ENCODE measurements around the gene GLT1D1. TPM values are rescaled to one million over a fixed set of nuclear protein-coding genes. Genes with fewer than 3 reads are reported as not detected.
A peak's percentile ranks its signal among the peaks of the same experiment; 100 is the strongest.
"Not testable (repeated sequence)": the region's sequence is repeated elsewhere in the genome, so short reads cannot be mapped to it uniquely, and the experiment has no call there.

The GLT1D1 gene
- total RNA-seq (not detected), polyA plus RNA-seq (not detected), total RNA-seq (0 to 0.17 (median 0) reads per million in 6 experiments)

DNA sequence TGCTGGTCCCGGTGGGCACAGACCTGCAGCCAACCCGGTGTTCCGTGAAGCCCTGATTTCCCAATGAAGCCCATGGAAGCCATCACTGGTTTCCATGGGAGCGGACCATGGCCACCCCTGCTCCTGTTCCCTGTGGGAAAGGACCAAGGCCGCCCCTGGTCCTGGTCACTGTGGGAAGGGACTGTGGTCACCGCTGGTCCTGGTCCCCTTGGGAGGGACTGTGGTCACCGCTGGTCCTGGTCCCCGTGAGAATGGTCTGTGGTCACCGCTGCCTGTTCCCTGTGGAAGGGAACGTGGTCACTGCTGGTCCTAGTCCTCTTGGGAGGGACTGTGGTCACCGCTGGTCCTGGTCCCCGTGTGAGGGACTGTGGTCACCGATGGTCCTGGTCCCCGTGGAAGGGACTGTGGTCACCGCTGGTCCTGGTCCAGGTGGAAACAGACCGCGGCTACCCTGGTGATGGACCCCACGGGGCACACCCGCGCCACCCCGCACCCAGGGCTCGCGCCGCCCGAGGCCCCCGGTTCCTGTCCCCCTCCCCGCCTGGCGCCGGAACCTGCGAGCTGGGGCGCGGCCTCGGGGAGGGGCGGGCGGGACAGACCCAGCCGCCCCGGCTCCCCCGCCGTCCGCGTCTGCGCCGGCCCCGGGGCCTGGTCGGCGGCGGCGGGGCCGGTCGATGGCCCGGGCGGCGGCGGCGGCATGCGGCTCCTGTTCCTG, at the start of gene GLT1D1:
Gene GLT1D1, plus strand, starts transcription at position 594 of the 715 bp plus-strand sequence. Its CDS starts 104 bp downstream, at position 698.
- H3K4me1 Mint-ChIP-seq: peaks cover 0 to 8% (median 0%) of the 10 kb centered on the region in 4 donors
- ATAC-seq (no peak), DNase-seq (no peak)
- POLR2A ChIA-PET: no interaction called here
- H3K9me3 Mint-ChIP-seq: peaks cover 0 to 2% (median 0%) of the 10 kb centered on the region in 9 donors
- H3K36me3 Mint-ChIP-seq: peaks cover 0 to 6% (median 0%) of the 10 kb centered on the region in 3 donors
- H3K4me3 Mint-ChIP-seq: peak within 1 kb of the TSS in 2 of 10 donors; percentile 27 to 60
- H3K27me3 Mint-ChIP-seq: peaks cover 13 to 31% (median 28%) of the 10 kb centered on the region in 5 donors
- H3K27ac Mint-ChIP-seq: no peak within 1 kb of the TSS

DNA sequence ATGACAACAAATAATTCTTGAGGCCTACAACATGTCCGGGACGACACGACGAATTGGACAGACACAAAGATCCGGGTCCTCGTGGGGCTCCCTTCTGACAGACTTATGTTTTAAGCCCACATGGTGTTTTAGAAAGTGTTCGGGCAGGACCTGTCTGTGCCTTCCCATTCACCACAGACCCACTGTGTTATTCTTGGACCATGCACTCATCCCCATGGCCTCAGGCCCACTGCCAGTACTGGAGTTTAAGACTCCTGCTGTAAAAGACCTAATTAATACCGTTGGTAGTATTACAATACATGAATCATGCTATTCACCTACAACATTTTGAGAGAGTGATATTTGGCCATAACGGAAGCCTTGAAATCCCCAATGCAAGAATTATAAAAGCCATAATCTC, 49.5 kb upstream of the GLT1D1 start:
- Mint-ChIP-seq H3K4me3 (no peak overlapping the region), H3K27me3 (no peaks in the 10 kb centered on the region), H3K36me3 (peaks cover 27 to 88% (median 66%) of the 10 kb centered on the region in 3 donors)

DNA sequence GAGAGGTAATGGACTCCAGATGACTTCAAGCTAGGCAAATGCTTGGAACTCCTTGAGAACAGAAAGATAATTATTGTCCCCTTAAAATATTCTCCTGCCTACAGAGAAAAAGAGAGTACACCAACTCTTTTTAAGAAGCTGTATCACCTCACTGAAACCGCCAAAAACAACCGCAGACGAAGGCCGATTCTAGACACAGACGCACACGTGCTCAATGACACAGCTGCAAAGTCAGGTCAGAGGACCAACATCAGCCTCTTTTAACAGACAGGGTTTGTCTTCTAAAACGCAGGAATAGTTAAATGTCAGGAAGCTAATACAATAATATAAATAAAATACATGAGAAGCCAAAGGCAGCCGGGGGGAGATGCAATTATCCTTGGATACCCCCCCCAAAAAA, 48.5 kb upstream of the GLT1D1 start:
- H3K36me3 Mint-ChIP-seq: peaks cover 27 to 85% (median 65%) of the 10 kb centered on the region in 3 donors
- H3K27ac Mint-ChIP-seq: peak overlapping the region in 1 of 10 donors; percentile 4
- H3K9me3 Mint-ChIP-seq: peaks cover 0 to 3% (median 0%) of the 10 kb centered on the region in 9 donors
- H3K4me1 Mint-ChIP-seq: peaks cover 0 to 21% (median 7%) of the 10 kb centered on the region in 4 donors
- no peak for ATAC-seq
- DNase-seq: no peak
- no peak overlapping the region for H3K4me3 Mint-ChIP-seq
- no peaks in the 10 kb centered on the region for H3K27me3 Mint-ChIP-seq
- POLR2A ChIA-PET: no interaction called here

More for the DNA sequence above, 49.5 kb upstream of the GLT1D1 start:
- H3K4me1 Mint-ChIP-seq: peaks cover 0 to 18% (median 4%) of the 10 kb centered on the region in 4 donors
- no peak for ATAC-seq
- no peak overlapping the region for H3K27ac Mint-ChIP-seq
- POLR2A ChIA-PET: no interaction called here
- DNase-seq: no peak
- H3K9me3 Mint-ChIP-seq: peaks cover 0 to 3% (median 0%) of the 10 kb centered on the region in 9 donors

DNA sequence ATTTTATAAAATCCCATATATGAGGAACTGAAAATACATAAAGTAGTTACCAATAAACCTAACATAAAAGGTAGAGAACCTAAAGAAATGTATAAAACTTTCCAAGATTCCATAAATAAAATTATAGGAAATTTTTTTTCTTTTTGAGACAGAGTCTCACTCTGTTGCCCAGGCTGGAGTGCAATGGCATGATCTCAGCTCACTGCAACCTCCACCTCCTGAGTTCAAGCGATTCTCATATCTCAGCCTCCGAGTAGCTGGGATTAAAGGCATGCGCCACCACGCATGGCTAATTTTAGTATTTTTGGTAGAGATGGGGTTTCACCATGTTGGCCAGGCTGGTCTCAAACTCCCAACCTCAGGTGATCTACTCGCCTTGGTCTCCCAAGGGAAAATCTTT, 47.9 kb upstream of the GLT1D1 start:
- POLR2A ChIA-PET, H3K27ac Mint-ChIP-seq, H3K4me3 Mint-ChIP-seq: not testable (repeated sequence)

DNA sequence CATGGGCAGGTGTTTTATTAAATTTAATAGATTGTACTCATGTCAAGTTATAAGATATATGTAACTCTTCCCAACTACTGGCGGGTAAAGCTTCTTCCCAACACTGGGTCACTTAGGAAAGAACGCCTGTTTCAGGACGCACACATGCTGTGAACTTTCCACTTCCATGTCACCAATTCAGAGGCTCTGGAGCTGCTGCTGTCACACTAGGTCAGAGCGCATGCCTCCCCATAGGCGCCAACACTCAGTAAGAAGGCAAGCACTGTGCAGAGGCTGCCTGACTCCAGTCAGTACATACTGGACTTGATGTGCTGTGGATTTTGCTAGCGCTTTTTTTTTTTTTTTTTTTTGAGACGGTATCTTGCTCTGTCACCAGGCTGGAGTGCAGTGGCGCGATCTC, 46.7 kb upstream of the GLT1D1 start:
- no peak overlapping the region for H3K4me3 Mint-ChIP-seq
- POLR2A ChIA-PET: no interaction called here
- peak overlapping the region in 1 of 10 donors; percentile 61 for H3K27ac Mint-ChIP-seq
- DNase-seq: no peak
- H3K36me3 Mint-ChIP-seq: peaks cover 21 to 73% (median 58%) of the 10 kb centered on the region in 3 donors
- no peak for ATAC-seq
- peaks cover 0 to 3% (median 0%) of the 10 kb centered on the region in 9 donors for H3K9me3 Mint-ChIP-seq
- peaks cover 6 to 38% (median 21%) of the 10 kb centered on the region in 4 donors for H3K4me1 Mint-ChIP-seq
- no peaks in the 10 kb centered on the region for H3K27me3 Mint-ChIP-seq

More for the DNA sequence above, 47.9 kb upstream of the GLT1D1 start:
- not testable (repeated sequence) for DNase-seq, H3K27me3 Mint-ChIP-seq, H3K9me3 Mint-ChIP-seq, ATAC-seq
- H3K36me3 Mint-ChIP-seq: peaks cover 24 to 82% (median 63%) of the 10 kb centered on the region in 3 donors
- H3K4me1 Mint-ChIP-seq: peaks cover 3 to 26% (median 11%) of the 10 kb centered on the region in 4 donors

DNA sequence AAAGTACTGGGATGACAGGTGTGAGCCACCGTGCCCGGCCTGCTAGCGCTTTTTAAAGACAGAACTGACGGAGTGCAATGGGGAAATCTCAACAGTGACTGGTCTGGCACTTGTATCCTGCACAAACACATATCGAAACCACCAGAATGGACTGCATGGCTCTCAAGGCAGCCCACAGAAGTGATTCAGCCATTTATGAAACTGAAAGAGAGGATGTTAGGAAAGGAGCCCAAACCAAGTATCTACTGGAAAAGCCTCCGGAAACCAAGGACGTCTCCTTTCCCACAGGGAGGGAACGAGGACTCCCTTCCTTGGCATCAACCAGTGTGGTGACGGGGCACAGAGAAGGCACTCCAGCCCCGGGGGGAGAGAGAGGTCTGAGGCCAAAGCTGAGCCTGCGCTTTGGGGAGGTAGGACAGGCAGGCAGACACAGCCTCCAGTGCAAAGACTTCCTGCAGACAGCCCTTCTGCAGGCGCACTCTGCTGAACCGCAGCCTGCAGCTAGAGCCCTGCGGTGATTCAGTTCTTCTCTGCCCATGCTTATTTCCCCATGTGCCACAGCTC, 46.0 kb upstream of the GLT1D1 start:
- H3K4me3 Mint-ChIP-seq: no peak overlapping the region
- no peak for ATAC-seq
- no peaks in the 10 kb centered on the region for H3K27me3 Mint-ChIP-seq
- no peak overlapping the region for H3K27ac Mint-ChIP-seq
- no peak for DNase-seq
- POLR2A ChIA-PET: no interaction called here
- peaks cover 21 to 75% (median 56%) of the 10 kb centered on the region in 3 donors for H3K36me3 Mint-ChIP-seq
- H3K4me1 Mint-ChIP-seq: peaks cover 8 to 38% (median 27%) of the 10 kb centered on the region in 4 donors
- H3K9me3 Mint-ChIP-seq: peaks cover 0 to 3% (median 0%) of the 10 kb centered on the region in 9 donors

DNA sequence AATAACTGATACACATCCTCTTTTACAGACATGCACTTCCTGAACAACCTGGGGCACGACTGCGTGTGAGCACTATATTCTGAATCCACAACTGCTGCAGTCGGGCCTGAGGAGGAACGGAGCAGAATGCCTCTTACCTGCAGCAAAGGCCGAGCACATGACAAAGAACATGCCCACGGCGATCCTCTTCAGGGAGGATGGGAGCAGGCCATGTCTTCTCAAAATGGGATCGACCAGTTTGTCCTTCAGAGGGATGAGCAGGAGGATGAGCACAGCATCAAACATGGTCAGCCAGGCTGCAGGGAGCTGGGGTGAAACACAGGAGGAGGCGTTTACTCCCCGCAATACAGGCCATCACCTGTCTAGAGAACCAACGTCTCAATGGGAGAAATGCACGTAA, 44.6 kb upstream of the GLT1D1 start:
- POLR2A ChIA-PET: no interaction called here
- Mint-ChIP-seq H3K36me3 (peaks cover 8 to 71% (median 51%) of the 10 kb centered on the region in 3 donors), H3K4me3 (no peak overlapping the region), H3K27ac (peak overlapping the region in 2 of 10 donors; percentile 14 to 36), H3K9me3 (no peaks in the 10 kb centered on the region), H3K27me3 (no peaks in the 10 kb centered on the region), H3K4me1 (peaks cover 5 to 44% (median 28%) of the 10 kb centered on the region in 4 donors)
- DNase-seq (no peak), ATAC-seq (no peak)

DNA sequence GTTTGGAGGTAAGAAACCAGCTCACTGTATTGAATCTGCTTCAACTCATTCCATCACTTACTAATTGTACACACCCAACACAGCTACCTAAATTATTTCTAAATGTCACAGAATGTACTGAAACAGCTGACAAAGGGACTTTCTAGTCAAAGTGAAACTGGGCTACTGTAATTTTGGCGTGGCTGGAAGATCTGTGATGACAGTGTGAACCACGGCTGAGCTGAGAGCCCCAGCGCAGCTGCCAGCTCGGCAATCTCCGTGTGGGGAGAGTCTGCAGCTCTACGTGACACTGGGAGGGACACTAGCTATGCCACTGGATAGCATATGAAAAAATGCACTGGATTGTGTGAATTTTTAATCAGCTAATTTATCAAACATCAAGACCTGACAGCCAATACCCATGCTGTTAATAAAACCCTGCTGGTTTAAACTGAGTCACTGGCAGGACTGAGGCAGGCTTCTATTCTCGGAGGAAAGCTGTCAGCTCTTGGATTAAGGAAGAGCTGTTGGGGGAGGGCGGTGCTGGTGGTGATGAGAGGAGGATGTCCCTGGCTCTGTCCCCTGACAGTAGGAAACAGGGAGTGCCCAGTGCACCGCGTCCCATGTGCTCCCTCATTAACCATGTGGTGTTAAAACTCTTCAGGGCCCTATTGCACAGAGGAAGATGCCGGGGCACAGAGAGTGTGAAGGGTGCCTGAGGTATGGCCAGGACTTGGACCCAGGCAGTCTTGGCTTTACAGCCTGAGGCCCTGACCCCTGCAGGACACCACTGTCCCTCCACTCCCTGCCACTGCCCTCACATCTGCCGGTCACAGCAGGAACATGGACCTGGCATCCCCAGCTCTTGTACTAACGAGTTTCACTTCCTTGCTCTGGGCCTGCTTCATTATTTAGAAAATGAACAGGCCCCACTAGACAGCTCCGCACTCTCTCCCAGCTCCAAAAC, 42.8 kb upstream of the GLT1D1 start:
- H3K27ac Mint-ChIP-seq: peak overlapping the region in 8 of 10 donors; percentile 34 to 93 (median 38)
- H3K36me3 Mint-ChIP-seq: peaks cover 11 to 62% (median 39%) of the 10 kb centered on the region in 3 donors
- peak overlapping the region in 4 of 10 donors; percentile 6 to 79 (median 18) for H3K4me3 Mint-ChIP-seq
- H3K4me1 Mint-ChIP-seq: peaks cover 5 to 55% (median 34%) of the 10 kb centered on the region in 4 donors
- H3K9me3 Mint-ChIP-seq: no peaks in the 10 kb centered on the region
- POLR2A ChIA-PET: interaction anchor here (0.6 kb wide), 1 partner anchor 12 kb away, joined by 6 read pairs; no protein-coding TSS in a partner anchor
- no peaks in the 10 kb centered on the region for H3K27me3 Mint-ChIP-seq
- no peak for DNase-seq
- ATAC-seq: no peak

DNA sequence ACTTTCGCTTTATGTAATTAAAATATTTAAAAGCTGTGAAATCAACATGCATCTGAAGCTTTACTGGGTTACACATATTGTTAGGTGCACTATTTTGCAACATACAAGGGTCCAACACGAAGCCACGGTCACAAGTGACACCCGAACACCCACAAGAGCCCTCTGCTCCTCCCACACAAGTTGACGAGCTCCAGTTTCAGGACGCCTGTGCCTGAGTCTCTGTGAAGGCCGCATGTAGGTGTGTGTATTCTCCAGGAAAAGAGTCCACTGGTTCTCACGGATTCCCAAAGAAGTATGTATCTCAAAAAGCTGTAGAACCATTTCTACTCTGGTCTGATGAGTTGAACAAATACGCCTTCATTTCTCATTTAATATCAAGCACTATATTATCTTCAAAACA, 41.5 kb upstream of the GLT1D1 start:
- POLR2A ChIA-PET: no interaction called here
- peak overlapping the region in 4 of 10 donors; percentile 36 to 93 (median 41) for H3K27ac Mint-ChIP-seq
- DNase-seq (no peak), ATAC-seq (no peak)
- no peaks in the 10 kb centered on the region for H3K9me3 Mint-ChIP-seq
- H3K4me1 Mint-ChIP-seq: peaks cover 5 to 68% (median 43%) of the 10 kb centered on the region in 4 donors
- H3K36me3 Mint-ChIP-seq: peaks cover 7 to 50% (median 28%) of the 10 kb centered on the region in 3 donors
- peak overlapping the region in 2 of 10 donors; percentile 41 to 61 for H3K4me3 Mint-ChIP-seq
- H3K27me3 Mint-ChIP-seq: no peaks in the 10 kb centered on the region

DNA sequence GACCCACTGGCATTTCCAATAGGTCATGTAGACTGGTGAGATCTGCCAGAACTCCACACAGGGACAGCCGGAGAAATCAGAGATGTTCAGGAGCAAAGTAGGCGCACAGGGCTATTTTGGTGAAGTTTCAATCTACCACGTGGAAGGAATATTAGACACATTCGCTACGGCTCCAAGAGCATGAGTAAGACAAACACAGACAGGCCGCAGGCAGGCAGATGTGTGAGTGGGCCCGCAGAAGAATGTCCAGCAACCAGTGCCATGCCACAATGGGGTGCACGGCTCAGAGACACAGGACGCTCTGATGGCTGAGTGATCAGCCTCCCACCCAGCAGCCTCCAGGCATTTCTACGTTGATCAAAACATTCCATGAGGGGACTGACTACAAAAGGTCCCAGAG, 39.9 kb upstream of the GLT1D1 start:
- Mint-ChIP-seq H3K36me3 (peaks cover 7 to 35% (median 15%) of the 10 kb centered on the region in 3 donors), H3K27me3 (no peaks in the 10 kb centered on the region), H3K27ac (peak overlapping the region in 4 of 10 donors; percentile 2 to 81 (median 46)), H3K4me3 (no peak overlapping the region), H3K9me3 (no peaks in the 10 kb centered on the region), H3K4me1 (peaks cover 10 to 83% (median 58%) of the 10 kb centered on the region in 4 donors)
- ATAC-seq: no peak
- POLR2A ChIA-PET: no interaction called here
- DNase-seq: no peak

DNA sequence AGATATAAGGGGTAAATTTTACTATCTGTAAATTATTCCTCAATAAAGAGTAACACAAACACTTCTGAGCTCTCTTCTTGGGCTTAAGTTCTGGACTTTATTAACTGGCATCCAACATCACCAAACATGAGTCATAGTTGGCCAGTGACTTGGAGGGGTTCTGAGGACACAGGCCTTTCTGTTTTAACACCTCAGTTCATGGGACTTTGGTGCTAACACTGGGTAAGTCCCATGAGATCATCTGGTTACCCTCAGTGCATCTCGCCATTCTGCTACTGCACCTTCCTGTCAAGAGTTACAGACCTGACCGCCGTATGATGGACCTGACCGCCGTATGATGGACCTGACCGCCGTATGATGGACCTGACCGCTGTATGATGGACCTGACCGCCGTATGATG, 39.4 kb upstream of the GLT1D1 start:
- no peak overlapping the region for H3K4me3 Mint-ChIP-seq
- H3K27me3 Mint-ChIP-seq: no peaks in the 10 kb centered on the region
- no peak for DNase-seq
- no peaks in the 10 kb centered on the region for H3K9me3 Mint-ChIP-seq
- H3K4me1 Mint-ChIP-seq: peaks cover 12 to 88% (median 62%) of the 10 kb centered on the region in 4 donors
- peaks cover 7 to 30% (median 17%) of the 10 kb centered on the region in 3 donors for H3K36me3 Mint-ChIP-seq
- peak overlapping the region in 3 of 10 donors; percentile 2 to 81 (median 68) for H3K27ac Mint-ChIP-seq
- ATAC-seq: no peak
- POLR2A ChIA-PET: no interaction called here
